NCI-H1417 (cell line): ENCODE data around the gene CTSD.

ENCODE experiments used
- DNase-seq, 3 experiments: peaks; one replicate each; lab custom pipeline; 2025; lab: John Stamatoyannopoulos, UW

Gene CTSD

GRCh38 chr11:1729692-1730011 lies 34.1 kb downstream of the CTSD start:
- DNase-seq, result no peak

DNA sequence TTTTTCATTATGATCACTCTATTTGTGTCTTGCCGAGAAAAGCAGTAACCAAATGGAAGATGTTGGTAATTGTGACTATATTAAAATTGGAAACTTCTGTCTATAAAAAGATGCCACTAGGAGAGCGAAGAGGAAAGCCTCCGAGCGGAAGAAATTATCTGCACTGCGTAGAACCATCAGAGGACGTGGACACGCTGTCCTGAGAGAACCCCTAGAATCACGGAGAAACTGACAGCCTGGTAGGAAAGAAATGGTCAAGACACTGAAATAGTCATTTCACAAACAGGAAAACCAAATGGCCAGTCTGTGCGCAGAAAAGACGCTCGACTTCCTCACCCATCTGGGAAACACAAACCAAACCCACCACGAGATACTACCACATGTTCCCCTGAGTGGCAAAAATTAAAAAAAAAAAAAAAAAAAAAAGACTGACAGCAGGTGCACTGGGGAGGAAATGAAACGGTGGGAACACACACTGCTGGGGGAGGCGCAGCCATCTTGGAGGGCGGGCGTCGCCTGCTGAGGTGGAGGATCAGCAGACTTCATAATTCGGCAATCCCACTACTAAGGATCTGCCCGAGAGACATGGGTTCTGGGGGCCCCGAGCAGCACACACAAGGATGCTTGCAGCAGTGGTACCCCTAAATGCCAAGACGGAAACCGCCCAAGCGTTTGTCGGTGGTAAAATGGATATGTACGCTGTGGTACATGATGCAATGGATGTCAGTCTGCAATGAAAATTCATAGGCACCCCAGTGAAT lies 34.6 kb downstream of the CTSD start:
- DNase-seq, result no peak

GRCh38 chr11:1728301-1728700 lies 35.4 kb downstream of the CTSD start:
- DNase-seq, result no peak

GRCh38 chr11:1727861-1728260 lies 35.9 kb downstream of the CTSD start:
- no peak for DNase-seq

GRCh38 chr11:1727096-1727690 lies 36.5 kb downstream of the CTSD start:
- no peak for DNase-seq

- DNase-seq, result no peak
These were observed 43.9 kb downstream of the CTSD start for GRCh38 chr11:1719781-1720180.

GRCh38 chr11:1718326-1718725 lies 45.4 kb downstream of the CTSD start:
- no peak for DNase-seq

- no peak for DNase-seq
These were observed 46.0 kb downstream of the CTSD start for GRCh38 chr11:1717745-1718144.

DNA sequence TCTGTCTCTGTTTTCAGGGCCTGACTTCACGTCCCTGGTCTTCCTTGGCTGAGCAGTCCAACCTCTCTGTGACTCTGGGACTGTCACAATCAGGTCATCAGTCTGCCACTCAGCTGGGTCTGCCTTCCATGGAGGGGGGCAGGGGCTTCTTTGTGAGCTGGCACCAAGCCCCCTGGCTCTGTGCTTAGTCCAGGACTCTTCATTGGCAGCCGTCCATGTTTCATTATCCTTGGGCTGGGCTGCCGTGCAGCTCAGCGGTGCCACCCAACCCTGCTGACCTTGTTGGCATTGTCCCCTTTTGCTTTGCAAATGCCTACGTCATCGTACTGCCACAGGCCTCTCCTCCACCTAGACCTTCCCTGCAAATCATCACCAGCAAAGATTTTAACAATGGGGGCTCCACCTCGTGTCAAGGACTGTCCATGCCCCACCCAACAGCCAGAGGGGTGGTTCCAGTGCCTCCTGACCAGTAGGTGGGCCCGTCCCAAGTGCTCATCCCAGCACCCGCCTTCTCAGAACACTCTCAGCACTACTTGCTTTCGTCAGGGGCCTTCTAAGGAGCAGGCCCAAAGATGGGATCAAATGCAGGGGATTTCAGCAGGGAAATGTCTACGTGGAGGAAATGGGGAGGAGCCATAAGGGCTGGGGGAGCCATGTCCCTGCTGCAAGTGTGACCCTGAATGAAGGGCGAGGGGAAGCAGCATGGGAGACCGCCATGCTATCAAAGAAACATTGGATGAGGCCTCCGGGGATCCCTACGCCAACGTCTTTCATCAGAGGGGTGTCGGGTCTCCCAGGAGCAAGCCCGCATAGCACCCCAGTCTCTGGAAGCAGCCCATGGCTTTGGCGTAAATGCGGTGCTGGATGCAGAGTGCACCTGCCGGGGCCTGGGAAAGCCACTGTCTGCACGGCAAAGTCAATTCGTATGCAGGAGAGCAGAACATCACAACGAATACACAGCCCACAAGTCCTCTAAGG lies 48.5 kb downstream of the CTSD start:
- DNase-seq, result no peak

DNA sequence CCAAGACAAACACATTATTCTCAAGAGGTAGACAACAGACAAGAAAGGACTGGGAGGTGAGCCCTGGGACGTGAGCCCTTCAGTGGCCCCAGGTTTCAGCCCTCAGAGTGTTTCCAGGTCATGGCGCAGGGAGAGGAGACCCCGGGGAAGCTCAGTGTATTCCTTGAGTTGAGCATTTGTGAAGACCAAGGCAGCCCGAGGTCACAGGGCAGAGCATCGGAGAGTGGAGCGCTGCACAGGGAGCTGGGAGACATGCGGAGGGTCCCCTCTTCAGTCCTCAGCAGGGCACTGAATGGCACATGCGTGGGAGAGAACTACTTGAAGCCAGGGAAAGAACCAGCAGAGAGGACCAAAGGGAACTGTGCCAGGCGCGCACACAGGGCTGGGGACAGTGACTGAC lies 55.0 kb downstream of the CTSD start:
- DNase-seq, result no peak

DNA sequence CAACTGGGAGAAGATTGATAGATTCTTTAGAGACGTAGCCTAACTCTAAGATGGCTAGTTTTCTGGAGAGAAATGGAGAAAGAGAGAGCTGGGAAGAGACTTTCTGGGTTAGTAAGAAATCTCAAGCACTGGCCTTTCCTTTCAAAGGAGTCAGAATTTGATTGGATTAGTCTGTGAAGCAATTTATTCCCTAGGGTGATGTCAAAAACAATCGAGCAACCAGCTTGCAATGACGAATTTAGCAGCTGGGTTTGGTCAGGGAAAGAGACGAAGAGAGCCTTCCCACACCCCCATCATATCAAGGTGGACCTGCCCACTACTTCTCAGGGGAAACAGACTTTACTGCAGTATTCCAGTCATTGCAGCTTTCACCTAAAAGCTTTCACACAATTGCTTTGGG lies 56.0 kb downstream of the CTSD start:
- DNase-seq, result no peak

GRCh38 chr11:1706634-1707400 lies 56.9 kb downstream of the CTSD start:
- no peak for DNase-seq

DNA sequence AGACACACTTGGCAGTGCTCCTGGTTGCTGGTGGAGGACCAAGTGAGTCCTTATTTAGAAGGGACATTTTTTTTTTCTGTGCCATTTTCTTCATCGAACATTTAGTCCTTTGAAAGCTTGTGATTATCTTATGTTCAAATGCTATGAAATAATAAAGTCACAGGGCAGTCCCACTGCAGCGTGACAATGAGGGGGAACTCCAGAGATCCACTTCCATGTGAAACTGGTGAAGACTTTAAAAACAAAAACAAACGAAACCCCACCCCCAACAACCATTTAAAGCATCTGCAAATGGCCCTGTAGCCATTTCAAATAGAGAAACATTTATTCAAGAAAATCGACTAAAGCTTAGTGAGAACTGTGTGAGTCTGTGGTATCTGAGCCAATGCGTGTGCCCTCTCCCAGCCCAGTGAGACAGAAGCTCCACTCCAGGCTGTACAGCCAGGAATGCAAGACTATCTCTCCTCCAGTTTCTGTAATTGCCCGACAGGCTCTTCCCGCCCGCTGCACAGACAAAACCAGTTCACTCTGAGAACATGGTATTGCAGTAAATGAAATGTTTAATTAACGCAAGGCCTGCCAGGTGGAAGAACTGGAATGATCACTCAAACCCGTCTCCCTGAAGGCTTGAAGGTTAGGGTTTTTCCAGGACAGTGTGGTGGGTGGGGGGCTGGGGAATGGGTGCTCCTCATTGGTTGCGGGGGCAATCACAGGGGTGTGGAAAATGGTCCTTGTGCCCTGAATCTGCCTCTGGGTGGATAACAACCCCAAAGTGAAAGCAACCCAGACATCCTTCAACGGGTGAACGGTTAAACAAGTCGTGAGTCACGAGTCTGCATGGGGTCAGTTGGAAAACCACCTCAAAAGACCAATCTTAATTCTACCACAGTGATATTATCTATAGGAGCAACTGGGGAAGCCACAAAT lies 58.3 kb downstream of the CTSD start:
- peak in 1 of 3 experiments; percentile 16 for DNase-seq

- DNase-seq, result no peak
These were observed 60.6 kb downstream of the CTSD start for GRCh38 chr11:1703146-1703545.
